Hypothalamus (tissue), 51 donors: ENCODE results near the gene LRRFIP1.
"Not testable (repeated sequence)": the region's sequence is repeated elsewhere in the genome, so short reads cannot be mapped to it uniquely, and the experiment has no call there.

Experiments
- DNase-seq, 51 donors: peaks; one replicate each; lab custom pipeline; 2025; lab: John Stamatoyannopoulos, UW

LRRFIP1 gene

DNA sequence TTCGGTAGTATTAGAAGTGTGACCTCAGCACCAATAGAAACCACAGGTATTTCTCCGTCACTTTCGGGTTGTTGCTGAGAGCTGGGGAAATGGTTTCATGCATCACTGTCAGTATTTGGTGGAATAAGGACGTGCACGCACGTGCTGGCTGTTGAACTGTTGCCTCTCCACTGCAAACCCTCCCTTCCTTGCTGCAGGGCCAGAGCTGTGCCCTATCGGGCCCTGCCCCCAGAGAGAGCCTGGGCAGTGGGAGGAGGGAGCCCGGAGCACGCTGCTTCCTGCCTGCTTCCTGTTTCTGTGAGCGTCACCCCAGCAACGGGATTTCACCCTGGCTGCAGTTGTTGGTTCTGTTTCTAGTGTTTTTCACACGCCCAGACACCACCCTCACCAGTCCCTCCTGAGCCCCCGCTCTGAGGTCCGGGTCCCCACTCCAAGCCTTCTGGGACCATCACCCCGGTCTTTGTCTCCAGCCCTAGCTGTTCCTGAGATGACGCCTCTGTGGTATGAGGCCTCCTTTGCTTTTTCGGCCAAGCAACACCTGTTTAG lies 47.4 kb downstream of the LRRFIP1 start:
- peak in 37 of 51 donors; percentile 22 to 85 (median 63) for DNase-seq

DNA sequence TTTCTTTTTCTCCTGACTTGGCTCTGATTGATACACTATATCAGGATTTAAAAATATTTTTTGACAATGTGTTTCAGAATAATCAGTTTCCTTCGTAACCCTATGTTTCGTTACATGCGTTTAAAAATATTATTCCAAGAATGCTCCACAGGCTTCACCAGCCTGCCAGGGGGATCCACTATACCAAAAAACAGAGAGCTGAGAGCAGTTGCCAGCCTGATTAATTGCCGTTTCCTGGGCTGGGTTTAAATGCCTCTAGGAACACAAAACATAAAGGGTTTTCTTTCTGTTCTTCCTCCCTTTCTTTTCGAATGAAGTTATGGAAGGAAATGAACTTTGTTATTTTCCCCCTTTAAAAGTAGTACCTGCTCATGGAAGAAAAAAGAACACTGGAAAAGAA lies 47.9 kb downstream of the LRRFIP1 start:
- DNase-seq, result no peak

DNA sequence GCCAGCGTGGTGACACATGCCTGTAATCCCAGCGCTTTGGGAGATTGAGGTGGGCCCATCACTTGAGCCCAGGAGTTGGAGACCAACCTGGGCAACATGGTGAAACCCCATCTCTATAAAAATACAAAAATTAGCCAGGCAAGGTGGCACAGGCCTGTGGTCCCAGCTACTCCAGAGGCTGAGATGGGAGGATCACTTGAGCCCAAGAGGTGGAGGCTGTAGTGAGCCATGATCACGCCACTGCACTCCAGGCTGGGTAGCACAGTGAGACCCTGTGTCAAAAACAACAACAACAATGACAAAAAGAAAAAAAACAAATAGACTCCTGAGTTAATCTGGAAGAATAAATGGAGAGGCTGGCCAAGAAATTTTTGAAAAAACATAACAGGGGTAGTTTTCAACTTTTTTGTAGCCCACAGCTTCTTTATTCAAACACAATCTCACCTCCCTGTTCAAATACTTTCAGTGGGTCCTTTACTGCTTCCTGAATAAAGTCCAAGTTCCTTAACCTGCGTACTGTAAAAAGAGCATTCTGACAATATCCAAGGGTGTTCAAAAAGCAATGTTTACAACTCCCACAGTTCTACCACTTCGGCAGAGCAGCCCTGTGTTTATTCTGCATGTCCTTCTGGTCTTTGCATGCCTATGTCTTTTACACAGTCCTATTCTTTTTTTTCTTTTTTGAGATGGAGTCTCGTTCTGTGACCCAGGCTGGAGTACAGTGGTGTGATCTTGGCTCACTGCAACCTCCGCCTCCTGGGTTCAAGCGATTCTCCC lies 53.5 kb downstream of the LRRFIP1 start:
- DNase-seq, result no peak

DNA sequence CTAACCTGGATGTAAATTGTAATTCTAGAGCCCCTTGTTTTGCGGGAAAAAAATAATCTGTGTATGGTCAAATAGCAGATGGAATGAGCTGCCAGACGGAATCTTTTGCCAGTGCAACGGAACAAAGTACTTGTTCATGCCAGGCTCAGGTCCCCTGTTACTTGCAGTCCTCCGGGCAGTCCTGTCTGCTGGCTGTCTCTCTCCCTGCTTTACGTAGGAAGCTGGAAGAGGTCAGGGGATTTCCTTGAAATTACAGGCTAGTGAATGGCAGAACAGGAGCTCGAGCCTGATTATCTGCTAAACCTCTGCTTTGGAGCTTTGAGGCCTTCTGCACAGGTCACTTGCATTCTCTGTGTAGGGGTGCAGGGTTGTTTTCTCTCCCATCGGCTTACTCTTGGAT lies 54.8 kb downstream of the LRRFIP1 start:
- DNase-seq, result no peak

DNA sequence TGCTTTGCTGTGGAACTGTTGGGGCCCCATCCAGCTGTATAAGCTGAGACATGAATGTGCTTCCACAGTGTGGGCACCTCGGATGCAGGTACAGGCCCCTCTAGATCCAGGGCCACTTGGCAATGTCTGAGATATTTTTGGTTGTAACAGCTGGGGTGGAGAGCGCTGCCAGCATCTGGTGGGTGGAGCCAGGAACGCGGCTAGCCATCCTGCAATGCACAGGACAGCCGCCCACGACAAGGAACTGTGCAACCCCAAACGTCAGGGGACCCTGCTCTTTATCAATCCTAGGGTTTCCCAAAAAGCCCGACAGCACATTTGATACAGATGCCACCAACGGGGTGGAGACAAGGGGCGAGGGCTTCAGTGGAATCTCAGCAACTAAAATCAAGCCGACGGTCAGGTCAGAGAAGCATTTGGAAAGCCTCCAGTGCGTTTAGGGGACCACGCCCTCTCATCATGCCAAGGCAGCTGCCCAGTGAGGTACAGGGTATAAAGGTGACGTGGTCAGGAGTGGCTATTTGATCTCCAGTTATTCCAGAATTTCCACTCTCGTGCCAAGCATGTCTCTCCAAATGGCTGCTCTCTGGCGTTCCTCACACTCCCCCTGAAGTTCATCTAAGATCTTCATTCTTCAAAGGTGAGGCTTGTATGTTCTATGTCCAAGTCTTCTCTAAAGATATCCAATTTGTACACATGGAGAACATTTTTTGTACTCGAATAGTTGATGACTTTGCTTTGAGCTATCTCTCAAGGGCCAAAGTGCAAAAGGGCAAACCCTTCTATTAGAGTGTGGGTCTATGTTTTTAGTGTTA lies 55.7 kb downstream of the LRRFIP1 start:
- no peak for DNase-seq

GRCh38 chr2:237685408-237685807 lies 58.0 kb downstream of the LRRFIP1 start:
- DNase-seq, result no peak

- no peak for DNase-seq
Observed at GRCh38 chr2:237686659-237687136, 59.3 kb downstream of the LRRFIP1 start.

DNA sequence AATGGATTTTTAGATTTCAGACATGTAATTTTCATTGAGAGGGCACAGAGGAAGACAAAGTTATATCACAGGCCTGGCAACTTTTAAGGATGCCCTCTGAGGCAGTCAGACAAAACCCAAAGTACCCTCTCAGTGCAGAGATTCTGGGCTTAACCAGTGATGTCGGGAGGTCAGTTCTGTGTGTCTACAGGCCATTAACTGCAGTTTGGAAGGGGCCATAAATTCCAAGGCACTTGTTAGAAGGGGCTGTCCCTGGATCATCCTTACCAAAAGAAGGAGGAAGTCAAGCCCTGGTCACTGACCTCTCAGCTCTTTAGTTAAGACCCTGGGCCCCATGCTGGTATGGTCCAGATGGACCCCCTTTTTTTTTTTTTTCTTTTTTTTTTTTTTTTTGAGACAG lies 60.7 kb downstream of the LRRFIP1 start:
- no peak for DNase-seq

DNA sequence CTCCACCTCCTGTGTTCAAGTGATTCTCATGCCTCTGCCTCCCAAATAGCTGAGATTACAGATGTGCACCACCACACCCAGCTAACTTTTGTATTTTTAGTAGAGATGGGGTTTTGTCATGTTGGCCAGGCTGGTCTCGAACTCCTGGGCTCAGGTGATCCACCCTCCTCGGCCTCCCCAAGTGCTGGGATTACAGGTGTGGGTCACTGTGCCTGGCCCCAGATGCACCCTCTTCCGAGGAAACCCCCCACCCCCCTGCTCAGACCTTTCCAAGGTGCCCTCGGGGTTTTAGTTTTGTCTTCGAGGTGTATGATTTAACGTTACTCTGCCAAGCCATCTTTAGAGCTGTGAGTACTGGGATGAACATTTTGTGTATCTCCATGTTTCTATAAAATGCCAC lies 61.2 kb downstream of the LRRFIP1 start:
- not testable (repeated sequence) for DNase-seq

DNA sequence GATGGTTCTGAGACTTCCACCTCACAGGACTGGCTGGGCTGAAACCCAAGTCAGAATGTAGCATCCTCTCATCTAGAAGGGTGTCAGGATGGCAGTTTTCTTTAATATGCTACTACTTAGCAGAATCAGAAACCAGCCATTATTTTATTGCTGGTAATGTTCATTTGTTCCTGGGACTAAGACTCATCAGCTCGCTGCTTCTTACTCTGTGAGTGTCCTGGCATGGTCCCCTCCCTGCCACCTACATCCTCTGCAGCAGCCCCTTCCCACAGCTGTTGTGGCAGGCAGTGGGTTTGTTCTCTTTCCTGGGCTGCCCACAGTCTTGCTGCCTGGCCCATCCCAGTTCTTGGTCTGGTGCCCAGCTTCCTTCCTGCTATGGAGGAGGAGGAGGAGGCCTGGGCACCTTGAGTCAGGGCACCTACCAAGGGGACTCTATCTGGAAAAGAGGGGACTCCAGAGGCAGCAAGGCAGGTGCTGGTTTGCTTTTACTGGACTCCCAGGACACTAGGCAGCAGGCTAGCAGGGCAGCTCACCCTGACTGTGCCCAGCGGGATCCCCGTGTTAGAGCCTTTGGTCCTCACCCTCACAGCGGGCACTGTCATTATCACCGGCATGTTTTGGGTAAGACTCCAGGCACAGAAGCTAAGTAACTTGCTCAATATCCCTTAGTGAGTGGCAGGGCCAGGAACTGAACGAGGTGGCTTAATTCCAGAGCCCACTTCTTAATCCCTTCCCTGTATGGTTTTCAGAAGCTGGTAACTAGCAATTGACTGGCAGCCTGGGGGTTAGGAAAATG lies 62.1 kb downstream of the LRRFIP1 start:
- peak in 1 of 51 donors; percentile 64 for DNase-seq

DNA sequence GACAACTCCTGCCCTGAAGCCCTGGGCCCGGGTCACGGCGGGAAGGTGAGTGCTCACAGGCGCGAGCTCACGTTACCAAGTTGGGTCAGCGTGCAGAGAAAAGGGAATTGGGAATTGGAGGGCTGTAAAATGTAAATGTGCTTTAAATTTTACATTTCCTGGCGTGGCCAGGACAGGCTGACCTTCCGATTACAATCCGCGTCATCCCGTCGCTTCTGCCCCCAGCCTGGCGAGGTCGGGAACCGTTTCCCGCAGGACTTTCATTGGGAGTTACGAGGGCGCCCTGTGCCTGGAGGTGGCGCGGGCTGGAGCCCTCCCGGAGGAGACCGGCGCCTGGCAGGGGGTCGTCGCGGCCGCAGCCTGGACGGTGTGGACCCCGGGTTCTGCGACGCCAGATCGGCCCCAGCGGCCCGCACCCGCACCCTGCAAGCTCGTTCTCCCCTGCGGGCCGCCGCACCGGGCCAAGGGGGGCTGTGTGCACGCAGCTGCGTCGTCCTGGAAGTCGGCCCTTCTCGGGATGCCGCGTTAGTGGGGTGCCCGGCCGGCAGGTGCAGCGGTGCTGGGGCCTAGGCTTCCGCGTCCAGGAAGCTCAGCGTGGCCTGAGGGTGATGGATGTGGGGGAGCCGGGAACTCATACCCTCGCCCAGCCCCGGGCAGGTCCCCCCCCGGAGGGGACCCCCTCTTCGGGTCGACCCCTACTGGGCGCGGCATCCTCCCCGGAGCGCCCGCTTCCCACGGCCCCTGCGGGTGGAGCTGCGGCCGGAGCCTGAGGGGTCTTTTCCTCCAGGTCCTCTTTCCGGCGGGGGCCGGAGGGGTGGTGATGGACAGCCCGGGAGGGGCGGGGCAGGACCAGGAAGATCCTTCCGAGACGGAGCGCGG lies 63.9 kb downstream of the LRRFIP1 start:
- DNase-seq, result peak in 2 of 51 donors; percentile 48 to 64

DNA sequence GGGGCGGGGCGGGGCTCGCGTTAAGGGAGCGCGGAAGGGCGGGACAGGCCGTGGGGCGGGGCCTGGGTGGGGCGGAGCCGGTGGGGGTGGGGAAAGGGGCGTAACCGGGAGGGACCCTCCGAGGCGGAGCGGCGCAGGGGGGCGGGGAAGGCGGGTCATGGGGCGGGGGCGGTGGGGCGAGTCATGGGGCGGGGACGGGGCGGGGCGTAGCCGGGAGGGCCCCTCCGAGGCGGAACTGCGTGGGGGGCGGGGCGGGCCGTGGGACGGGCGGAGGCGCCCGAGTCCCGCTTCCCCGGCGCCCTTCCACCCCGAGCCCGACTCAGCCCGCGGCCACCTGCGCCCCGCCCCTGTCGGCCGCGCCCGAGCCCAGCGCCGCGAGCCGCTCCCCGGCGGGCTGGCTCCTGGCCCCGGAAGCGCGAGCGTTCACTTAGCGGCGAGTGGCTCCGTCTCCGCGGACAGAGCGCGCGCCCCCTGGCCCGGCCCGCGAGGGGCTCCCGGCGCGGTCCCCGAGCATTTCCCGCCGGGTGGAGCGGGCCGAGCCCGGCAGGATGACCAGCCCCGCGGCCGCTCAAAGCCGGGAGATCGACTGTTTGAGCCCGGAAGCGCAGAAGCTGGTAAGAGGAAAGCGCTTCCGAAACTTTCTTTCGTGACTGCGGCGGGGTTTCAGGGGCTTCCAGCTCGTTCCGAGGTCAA lies 64.7 kb downstream of the LRRFIP1 start:
- peak in 50 of 51 donors; percentile 40 to 98 (median 84) for DNase-seq

DNA sequence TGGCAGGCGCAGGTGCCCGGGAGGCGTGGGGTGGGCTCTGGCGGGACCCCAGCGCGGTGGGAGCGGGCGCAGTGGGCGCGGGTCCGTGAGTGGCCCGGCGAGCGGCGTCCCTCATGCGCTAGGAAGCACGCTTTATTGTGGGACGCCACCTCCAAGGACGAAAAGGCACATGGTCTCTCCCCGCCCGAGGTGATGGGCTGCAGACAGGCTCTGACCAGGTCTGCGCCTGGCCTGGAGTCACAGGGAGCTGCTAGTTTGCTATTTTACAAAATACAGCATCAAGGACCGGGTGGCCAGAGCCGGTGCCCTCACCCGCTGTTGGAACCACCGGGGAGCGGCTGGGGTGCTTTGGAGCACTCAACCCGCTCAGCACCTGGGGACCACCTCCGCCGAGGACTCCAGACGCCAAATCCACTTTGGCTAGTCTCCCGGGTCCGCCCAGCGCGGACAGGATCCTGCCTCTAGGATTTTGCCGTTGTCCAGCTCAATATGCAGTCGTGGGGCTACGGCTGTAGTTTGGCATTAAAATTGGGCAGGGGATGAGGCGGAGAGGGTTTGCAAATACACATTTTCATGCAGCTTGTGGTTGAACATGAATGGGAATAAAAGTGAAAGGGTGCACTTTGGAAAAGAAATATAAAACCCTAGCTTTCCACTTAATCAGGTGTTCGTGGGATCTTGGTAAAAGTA lies 65.4 kb downstream of the LRRFIP1 start:
- no peak for DNase-seq

DNA sequence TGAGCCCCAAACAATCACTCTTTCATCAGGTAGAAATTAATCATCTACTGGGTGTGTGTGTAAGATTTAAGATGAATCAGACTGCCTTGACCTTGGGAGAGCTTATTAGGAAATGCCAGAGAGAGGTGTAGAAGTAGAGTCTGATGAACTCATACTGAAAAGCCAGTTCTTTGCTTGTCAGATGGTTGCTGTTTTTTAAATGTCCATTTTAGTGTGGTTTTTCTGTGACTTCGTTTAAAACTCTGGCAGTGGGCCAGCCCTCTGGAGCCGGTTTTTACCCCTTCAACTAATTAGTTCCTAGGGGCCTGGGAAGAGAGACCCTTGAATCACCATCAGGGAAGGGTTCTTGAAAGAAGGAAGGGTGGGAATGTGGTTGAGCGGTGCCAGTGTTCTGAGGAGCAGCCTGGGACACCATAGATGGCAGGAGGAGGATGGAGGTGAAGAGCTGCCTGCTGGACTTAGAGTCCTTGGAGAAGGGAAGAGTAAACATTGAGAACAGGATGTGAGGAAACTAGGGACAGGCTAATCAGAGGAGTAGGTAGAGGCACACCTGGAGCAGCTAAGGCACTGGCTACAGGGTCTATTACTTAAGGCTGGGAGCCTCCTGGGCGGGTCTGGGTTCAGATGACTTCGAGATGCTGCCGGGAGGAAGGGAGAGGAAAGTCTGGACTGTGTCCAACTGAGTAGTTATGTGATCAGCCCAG lies 66.1 kb downstream of the LRRFIP1 start:
- DNase-seq, result no peak

DNA sequence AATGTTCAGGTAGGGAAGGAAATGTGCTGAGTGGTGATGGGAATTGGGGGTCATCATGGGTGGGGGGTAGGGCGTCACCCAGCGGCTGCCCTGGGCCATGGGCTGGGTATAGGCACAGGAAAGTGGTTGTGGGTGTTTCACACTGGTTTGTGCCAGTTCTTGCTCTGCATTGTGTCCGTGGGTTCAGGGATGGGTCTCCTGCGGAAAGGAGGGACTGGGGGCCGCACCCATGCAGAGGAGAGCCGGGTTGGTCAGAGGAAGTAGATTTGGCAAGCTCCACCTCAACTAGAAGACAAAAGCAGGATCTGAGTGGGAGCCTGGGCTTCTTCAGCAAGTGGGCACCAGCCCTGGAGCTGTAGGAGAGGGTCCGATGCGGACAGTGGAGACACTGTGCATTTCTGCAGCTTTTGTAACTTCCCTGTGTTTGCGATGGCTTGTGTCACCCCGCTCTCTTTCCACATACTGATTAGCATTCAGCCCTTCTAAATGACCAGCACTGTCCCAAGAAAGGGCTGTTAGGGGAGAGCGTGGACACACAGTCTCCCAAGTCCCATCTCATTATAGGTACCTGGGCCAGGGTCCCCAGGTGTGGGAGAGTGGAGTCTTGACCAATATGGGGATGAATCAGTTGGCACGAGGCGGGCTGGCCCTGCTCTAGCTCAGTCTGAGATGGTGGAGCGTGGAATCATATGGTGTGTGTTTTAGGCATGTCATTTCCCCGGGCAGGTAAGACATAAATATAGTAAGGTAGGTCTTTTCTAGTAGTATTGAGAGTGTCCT lies 67.2 kb downstream of the LRRFIP1 start:
- DNase-seq, result no peak

GRCh38 chr2:237695201-237695780 lies 67.9 kb downstream of the LRRFIP1 start:
- peak in 1 of 51 donors; percentile 44 for DNase-seq

DNA sequence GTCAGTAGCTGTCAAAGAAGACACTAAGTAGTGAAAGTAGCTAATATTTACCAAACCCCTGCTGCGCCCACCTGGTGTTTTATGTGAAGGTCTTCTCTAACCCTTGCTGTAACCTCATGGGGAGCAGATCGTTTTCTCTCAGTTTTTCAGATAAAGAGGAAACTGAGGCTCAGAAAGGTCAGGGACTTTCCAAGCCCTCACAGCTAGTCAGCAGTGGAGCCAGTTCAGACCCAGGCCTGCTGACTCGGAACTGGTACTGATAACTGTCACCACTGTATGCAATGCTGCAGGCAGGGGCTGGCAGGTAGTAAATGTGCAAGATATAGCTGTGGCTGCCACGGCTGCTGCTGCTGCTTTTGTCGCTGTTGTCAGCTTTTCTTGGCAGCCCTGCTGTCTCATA lies 69.1 kb downstream of the LRRFIP1 start:
- no peak for DNase-seq
